Smooth muscle cell of trachea (primary cell): ENCODE results near the gene CD19. TPM values are rescaled to one million over a fixed set of nuclear protein-coding genes. Genes with fewer than 3 reads are reported as not detected.

Experiments used
- total RNA-seq: library from RNA; depleted of rRNA; stranded (reverse); fragments of >200 nt; gene quantifications from 2 replicates; pipeline ENCODE4 v1.2.1, GENCODE V29; 2014

Gene CD19
- not detected in 2 replicates for total RNA-seq

GRCh38 chr16:28931801-28932225 lies at the start of gene CD19:
Gene CD19 (plus strand): TSS chr16:28931971. CDS start chr16:28932001, 30 bp downstream.

GRCh38 chr16:28924762-28925385 lies 6.9 kb upstream of the CD19 start, which contains the start of gene RABEP2:
Gene RABEP2 (minus strand): TSS chr16:28925238. CDS start chr16:28925163, 75 bp downstream.

GRCh38 chr16:28950648-28951409 lies 19.1 kb downstream of the CD19 start, which contains the start of gene NFATC2IP:
Gene NFATC2IP (plus strand): TSS chr16:28950937. CDS start chr16:28951012, 75 bp downstream.

GRCh38 chr16:28974437-28975157 lies 42.8 kb downstream of the CD19 start, which contains the start of gene SPNS1:
Gene SPNS1 (plus strand): TSS chr16:28974778. CDS start chr16:28975152, 374 bp downstream.

GRCh38 chr16:28984619-28985135 lies 52.9 kb downstream of the CD19 start, which contains the start of gene LAT:
Gene LAT (plus strand): TSS chr16:28985052. CDS start chr16:28985418, 366 bp downstream.

Other genes with a start within 250 kb of the CD19 start
- gene EIF3C, start 220.5 kb upstream of the CD19 start, total RNA-seq, result 116 and 191 TPM in 2 replicates
- gene NPIPB9, start 180.2 kb upstream of the CD19 start, total RNA-seq, result 2.0 and 3.2 TPM in 2 replicates
- gene ATXN2L, start 109.0 kb upstream of the CD19 start, total RNA-seq, result 48.0 and 50.9 TPM in 2 replicates
- gene TUFM, start 85.6 kb upstream of the CD19 start, total RNA-seq, result 128 and 129 TPM in 2 replicates
- 16.3 and 20.2 TPM in 2 replicates for gene SH2B1, start 68.1 kb upstream of the CD19 start, total RNA-seq
- 0.44 and 0.99 TPM in 2 replicates for gene ATP2A1, start 53.5 kb upstream of the CD19 start, total RNA-seq
- 32.4 and 42.8 TPM in 2 replicates for gene RABEP2, start 6.7 kb upstream of the CD19 start, total RNA-seq
- gene NFATC2IP, start 19.0 kb downstream of the CD19 start, total RNA-seq, result 19.0 and 22.5 TPM in 2 replicates
- gene SPNS1, start 42.8 kb downstream of the CD19 start, total RNA-seq, result 34.8 and 64.7 TPM in 2 replicates
- 0.99 and 1.5 TPM in 2 replicates for gene LAT, start 53.1 kb downstream of the CD19 start, total RNA-seq